ENCODE data around the gene APBB2.

- TF ChIP-seq CTCF (IDR thresholded peaks at IDR 0.05), result no peak
- TF ChIP-seq POLR2A (IDR thresholded peaks at IDR 0.05), result no peak
Observed at GRCh38 chr4:40986375-40986774, 228.0 kb downstream of the APBB2 start.

All from heart left ventricle (tissue), 13 donors.